Stimulated activated CD4-positive, alpha-beta T cell treated with anti-CD3 and anti-CD28 coated beads, Interleukin-4, amount 100 ng/mL, for 24 hours (primary cell): ENCODE data around the gene ZMIZ1.

Experiments
- DNase-seq: peaks from one replicate; pipeline ENCODE4 v3.0.0-alpha.2; 2020

The ZMIZ1 gene

GRCh38 chr10:79219322-79219957 lies 150.7 kb downstream of the ZMIZ1 start:
- DNase-seq, result no peak

GRCh38 chr10:79220307-79220706 lies 151.5 kb downstream of the ZMIZ1 start:
- no peak for DNase-seq

- DNase-seq, result no peak
These were observed 152.6 kb downstream of the ZMIZ1 start for GRCh38 chr10:79221110-79222051.

- DNase-seq, result no peak
These were observed 153.4 kb downstream of the ZMIZ1 start for GRCh38 chr10:79222186-79222585.

- no peak for DNase-seq
These were observed 154.6 kb downstream of the ZMIZ1 start for GRCh38 chr10:79223091-79224048.

- DNase-seq, result no peak
These were observed 155.6 kb downstream of the ZMIZ1 start for GRCh38 chr10:79224263-79224949.

- no peak for DNase-seq
These were observed 156.2 kb downstream of the ZMIZ1 start for GRCh38 chr10:79224992-79225391.

- DNase-seq, result no peak
These were observed 157.9 kb downstream of the ZMIZ1 start for GRCh38 chr10:79226391-79227245.

GRCh38 chr10:79229071-79229541 lies 160.3 kb downstream of the ZMIZ1 start:
- DNase-seq, result no peak

GRCh38 chr10:79229830-79230327 lies 161.1 kb downstream of the ZMIZ1 start:
- no peak for DNase-seq

GRCh38 chr10:79230328-79230830 lies 161.6 kb downstream of the ZMIZ1 start:
- DNase-seq, result no peak

GRCh38 chr10:79230850-79231249 lies 162.1 kb downstream of the ZMIZ1 start:
- DNase-seq, result no peak

GRCh38 chr10:79231908-79232307 lies 163.1 kb downstream of the ZMIZ1 start:
- DNase-seq, result no peak

GRCh38 chr10:79232864-79233263 lies 164.1 kb downstream of the ZMIZ1 start:
- DNase-seq, result no peak

- DNase-seq, result no peak
These were observed 165.9 kb downstream of the ZMIZ1 start for GRCh38 chr10:79234391-79235315.

GRCh38 chr10:79235765-79236432 lies 167.1 kb downstream of the ZMIZ1 start:
- no peak for DNase-seq

GRCh38 chr10:79236433-79236765 lies 167.6 kb downstream of the ZMIZ1 start:
- no peak for DNase-seq

GRCh38 chr10:79237454-79238157 lies 168.8 kb downstream of the ZMIZ1 start:
- DNase-seq, result no peak

- DNase-seq, result no peak
These were observed 169.4 kb downstream of the ZMIZ1 start for GRCh38 chr10:79238158-79238520.
